COLO829 (cell line): ENCODE results near the gene AUNIP.
A peak's percentile ranks its signal among the peaks of the same experiment; 100 is the strongest.

Experiments
- DNase-seq: peaks from one replicate; pipeline ENCODE4 v3.0.0; 2012; ENCODE audit warnings: low spot score

Gene AUNIP

GRCh38 chr1:25809283-25809926, 49.9 kb downstream of the AUNIP start:
- no peak for DNase-seq

- DNase-seq: no peak
These were observed 50.6 kb downstream of the AUNIP start for GRCh38 chr1:25808481-25809244.

GRCh38 chr1:25807480-25808390, 51.5 kb downstream of the AUNIP start:
- no peak for DNase-seq

GRCh38 chr1:25806418-25806817, 52.8 kb downstream of the AUNIP start:
- no peak for DNase-seq

GRCh38 chr1:25805863-25806225, 53.4 kb downstream of the AUNIP start:
- peak; percentile 91 for DNase-seq

GRCh38 chr1:25804964-25805862, 54.0 kb downstream of the AUNIP start:
- DNase-seq: no peak

- DNase-seq: peak; percentile 73
These were observed 54.9 kb downstream of the AUNIP start for GRCh38 chr1:25804244-25804963.

GRCh38 chr1:25803368-25803767, 55.9 kb downstream of the AUNIP start:
- no peak for DNase-seq

- DNase-seq: no peak
These were observed 56.3 kb downstream of the AUNIP start for GRCh38 chr1:25802915-25803314.

- DNase-seq: no peak
These were observed 58.4 kb downstream of the AUNIP start for GRCh38 chr1:25800703-25801377.

- no peak for DNase-seq
These were observed 59.1 kb downstream of the AUNIP start, which contains the start of gene SELENON for GRCh38 chr1:25799935-25800702. TSS of gene SELENON (plus strand) at chr1:25800193. CDS start at chr1:25800231, 38 bp downstream.

- no peak for DNase-seq
These were observed 59.8 kb downstream of the AUNIP start for GRCh38 chr1:25799352-25799934.

GRCh38 chr1:25798666-25799351, 60.4 kb downstream of the AUNIP start:
- no peak for DNase-seq

GRCh38 chr1:25797939-25798338, 61.3 kb downstream of the AUNIP start:
- no peak for DNase-seq

GRCh38 chr1:25796811-25797458, 62.3 kb downstream of the AUNIP start:
- DNase-seq: peak; percentile 63

- no peak for DNase-seq
These were observed 63.1 kb downstream of the AUNIP start for GRCh38 chr1:25795946-25796810.

GRCh38 chr1:25795211-25795610, 64.0 kb downstream of the AUNIP start:
- no peak for DNase-seq
